NCI-H2196 (cell line): ENCODE results near the gene SYNPO2.

ENCODE experiments used
- DNase-seq: peaks from one replicate; lab custom pipeline; 2025; ENCODE audit not compliant: unreplicated experiment; lab: John Stamatoyannopoulos, UW

Gene SYNPO2

DNA sequence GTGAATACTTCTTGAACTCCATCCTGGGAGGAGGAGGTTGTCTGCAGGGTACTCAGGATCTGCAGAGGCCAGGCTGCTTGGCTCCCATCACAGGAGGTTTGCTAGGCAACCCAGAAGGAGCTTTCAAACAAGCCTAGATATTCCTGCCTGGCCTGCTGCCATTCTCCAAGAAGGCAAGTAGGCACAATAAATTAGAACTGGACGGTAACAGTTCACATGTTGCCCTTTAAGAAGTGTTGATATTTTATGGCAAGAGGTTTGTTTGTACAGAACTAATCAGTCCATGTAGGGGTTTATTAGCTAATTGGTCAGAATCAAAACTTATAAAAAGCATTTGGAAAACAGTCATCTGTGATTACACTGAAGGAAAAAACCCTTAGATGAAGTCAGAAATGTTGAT lies 39.3 kb downstream of the SYNPO2 start:
- DNase-seq = no peak

DNA sequence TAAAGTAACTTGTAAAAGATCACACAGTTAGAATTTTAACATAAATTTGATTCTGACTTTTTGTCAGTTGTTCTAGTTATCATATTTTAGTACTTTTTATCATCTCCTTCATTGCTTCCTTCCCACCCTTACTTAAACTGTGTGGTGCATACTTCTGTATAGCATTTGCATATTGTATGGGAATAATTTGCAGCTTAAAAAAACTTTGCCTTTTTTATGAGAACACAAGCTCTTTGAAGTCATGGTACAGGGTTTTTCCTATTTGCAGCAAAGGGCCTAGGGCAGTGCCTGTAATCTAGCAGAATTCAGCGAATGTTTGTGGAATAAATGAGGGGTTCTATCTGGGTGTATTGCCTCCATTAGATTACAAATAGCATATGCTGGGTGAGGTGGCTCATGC lies 41.6 kb downstream of the SYNPO2 start:
- DNase-seq = no peak

DNA sequence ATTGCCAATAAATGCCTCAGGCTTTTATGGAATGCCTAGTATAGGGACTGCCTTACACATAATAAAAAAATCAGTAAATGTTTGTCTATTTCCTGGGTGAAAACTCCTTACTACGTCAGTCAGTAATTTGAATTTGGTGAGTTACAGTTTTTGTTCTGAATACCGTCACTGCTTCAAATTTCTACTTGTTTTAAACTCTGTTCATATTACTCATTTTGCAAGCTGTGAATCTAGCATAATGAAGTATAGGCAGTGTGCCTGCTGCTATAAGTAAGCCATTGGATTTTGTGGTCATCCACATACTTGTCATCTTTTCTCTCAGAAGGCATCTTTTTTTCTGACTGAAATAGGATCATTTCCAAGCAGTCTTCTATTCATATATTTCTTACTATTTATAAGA lies 43.1 kb downstream of the SYNPO2 start:
- no peak for DNase-seq

DNA sequence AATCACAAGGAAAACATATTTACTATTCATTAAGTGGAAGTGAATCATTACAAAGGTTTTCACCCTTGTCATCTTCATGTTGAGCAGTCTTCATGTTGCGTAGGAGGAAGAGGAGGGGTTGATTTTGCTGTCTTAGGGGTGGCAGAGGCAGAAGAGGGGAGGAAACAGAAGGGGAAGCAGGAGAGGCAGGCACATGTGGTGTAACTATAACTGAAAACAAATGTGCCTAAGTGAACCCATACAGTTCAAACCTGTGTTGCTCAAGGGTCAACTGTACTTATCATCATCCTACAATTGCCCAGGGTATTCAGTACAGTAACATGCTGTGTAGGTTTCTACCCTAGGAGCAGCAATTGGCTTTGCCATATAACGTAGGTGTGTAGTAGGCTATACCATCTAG lies 47.2 kb downstream of the SYNPO2 start:
- DNase-seq = no peak

- no peak for DNase-seq
These were observed 47.8 kb downstream of the SYNPO2 start for GRCh38 chr4:118936406-118936805.

DNA sequence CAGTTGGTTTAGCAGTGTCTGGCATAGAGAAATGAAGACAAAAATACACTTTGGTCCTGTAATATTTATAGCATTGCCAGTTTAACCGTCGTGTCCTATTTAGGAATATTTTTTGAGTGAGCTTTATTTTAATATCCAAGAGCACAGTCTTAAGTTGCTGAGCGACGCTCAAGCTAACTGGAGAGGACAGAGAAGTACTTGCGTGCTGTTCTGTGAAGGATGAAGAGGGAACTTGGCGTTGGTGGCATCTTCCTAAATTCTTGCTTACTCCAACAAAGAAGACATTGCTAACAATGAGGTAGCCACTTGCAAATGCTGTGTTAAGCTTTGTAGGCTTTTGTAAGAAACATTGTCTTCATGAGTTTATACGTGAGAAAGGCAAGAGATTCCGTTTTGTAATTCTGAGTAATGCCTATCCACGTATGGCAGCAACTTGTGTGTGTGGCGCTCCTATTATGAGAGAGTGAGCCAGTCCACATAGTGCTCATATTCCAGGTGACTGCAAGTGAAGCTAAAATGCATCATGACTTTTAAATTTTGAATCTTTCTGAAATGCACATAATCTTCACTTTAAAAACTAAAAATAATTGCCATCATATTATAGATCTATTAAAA lies 50.6 kb downstream of the SYNPO2 start:
- DNase-seq = no peak

DNA sequence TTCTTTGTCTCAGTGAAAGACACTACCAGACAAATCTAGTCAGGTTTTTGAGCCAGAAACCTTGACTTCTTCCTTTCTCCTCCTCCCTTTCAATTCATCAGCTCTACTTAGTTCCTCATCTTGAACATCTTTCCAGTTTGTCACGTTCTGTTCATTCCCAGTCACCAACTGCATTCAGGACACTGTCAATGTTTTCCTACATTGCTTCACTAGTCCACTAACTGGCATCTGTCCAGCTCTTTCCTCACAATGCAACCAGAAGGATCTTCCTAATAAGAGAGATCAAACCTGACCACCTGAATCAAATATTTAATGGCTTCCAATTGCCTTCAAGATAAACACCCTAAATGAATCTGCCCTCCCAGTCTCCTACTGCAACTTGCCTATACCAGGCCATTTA lies 52.5 kb downstream of the SYNPO2 start:
- no peak for DNase-seq

DNA sequence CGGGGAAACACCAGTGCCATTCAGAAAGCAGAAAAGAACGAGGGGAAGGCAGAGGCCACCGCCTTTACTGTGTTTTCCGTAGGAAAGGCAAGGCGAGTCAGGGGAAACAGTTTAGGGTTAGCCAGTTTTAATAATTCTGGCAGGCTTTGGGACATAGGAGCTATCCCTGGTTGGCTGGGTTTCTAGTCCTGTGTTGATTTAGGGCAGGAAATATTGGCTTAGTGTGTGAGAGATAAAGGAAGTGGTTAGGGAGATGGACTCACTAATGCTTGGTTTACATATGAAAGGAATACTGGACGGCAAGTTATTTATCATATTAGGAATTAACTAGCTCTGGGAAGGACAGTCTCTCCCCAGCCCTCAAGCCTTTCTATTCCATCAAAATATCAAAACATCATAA lies 53.1 kb downstream of the SYNPO2 start:
- DNase-seq = no peak

- no peak for DNase-seq
These were observed 53.8 kb downstream of the SYNPO2 start for GRCh38 chr4:118942465-118942864.

- DNase-seq = no peak
These were observed 58.4 kb downstream of the SYNPO2 start for GRCh38 chr4:118947095-118947494.

- DNase-seq = no peak
These were observed 60.0 kb downstream of the SYNPO2 start for GRCh38 chr4:118948545-118949144.

DNA sequence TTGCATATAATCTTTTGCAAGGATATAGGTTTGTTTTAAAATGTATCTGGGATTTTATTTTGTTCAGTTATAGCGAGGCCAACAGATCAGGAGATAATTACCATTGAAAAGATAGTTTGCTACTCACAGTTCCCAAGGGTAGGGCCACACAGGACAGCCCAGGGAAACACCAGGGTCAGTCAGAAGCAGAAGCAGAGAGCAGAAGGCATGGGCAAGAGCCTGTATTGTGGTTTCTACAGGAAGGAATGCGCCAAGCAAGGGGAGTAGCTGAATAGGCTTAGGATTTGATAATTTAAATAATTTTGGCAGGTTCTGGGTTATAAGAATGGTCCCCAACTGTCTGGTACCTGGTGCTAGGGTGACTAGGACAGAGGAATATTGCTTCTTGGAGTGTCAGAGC lies 61.6 kb downstream of the SYNPO2 start:
- no peak for DNase-seq

DNA sequence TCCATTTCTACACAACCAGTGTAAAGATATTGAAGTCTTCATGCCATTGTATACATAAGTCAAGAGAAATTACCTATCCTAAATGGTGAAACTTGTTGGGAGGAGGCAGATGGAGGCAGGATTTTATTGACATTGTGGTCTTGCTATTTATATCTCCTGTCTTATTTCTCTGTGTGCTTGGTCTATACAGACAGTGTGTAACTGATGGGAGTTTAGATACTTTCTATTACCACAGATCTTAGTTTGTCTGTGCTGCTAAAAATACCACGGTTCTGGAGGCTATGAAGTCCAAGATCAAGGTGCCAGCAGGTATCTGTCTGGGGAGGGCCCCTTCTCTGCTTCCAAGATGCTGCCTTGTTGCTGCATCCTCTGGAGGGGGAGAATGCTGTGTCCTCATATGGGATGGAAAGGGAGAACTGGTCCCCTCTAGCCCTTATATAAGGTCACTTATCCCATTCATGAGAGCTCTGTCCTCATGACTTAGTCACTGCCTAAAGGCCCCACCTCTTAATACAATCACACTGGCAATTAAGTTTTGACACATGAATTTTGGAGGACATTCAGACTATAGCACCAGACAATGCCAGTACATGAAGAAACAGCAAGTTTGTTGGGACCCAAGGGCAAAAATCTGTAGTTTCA lies 62.4 kb downstream of the SYNPO2 start:
- DNase-seq = no peak

DNA sequence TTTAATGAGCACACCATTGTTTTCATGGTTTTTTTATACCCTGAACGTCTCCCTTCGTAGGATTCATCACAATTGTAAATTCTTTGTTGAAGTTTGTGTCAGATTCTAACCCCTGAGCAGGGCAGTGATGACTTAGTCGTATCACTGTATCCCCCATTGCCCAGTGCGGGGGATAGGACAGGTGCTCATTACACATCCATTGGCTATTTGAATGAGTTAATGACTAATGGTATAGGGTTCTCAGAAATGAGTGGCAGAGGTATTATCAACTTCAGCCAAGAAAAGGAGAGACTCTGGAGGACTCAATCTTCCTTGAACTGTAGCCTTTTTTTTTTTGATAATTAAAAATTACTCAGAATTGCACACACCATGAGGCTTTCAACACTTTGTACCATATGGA lies 64.6 kb downstream of the SYNPO2 start:
- DNase-seq = no peak

DNA sequence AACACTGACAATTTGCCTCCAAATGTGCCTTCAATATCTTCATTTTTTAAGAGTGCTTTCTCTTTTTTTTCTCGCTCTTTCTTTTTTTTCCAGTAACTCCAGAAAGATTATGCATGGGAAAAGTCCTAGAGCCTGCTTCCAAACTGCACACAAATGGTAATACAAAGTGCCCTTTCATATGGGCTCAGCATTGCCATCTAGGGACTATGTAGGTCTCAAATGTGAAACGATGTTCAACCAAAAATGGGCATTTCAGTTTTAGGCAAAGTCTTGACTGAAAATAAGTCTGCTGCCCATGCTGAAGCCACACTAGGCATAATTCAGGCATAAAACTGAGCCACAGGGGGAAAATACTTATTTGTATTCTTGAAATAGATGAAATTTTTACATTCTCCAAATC lies 65.6 kb downstream of the SYNPO2 start:
- no peak for DNase-seq

DNA sequence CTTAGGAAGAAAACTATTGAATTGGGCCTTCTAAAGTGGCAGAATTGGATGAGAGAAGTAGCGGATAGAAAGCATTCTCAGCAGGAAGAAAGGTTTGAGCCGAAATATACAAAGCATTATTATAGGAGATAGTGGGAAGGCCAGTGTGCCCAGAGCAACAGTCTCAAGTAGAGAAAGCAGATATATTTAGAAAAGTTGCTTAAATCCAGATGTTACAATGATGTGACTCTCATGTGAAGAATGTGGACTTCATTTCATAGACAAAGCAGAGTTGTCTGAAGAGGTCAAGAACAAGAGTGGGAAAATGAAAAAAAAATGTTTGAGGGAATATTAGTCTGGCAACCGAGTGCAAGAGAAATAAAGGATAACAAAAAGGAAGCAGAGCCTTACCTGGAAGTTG lies 66.9 kb downstream of the SYNPO2 start:
- no peak for DNase-seq

DNA sequence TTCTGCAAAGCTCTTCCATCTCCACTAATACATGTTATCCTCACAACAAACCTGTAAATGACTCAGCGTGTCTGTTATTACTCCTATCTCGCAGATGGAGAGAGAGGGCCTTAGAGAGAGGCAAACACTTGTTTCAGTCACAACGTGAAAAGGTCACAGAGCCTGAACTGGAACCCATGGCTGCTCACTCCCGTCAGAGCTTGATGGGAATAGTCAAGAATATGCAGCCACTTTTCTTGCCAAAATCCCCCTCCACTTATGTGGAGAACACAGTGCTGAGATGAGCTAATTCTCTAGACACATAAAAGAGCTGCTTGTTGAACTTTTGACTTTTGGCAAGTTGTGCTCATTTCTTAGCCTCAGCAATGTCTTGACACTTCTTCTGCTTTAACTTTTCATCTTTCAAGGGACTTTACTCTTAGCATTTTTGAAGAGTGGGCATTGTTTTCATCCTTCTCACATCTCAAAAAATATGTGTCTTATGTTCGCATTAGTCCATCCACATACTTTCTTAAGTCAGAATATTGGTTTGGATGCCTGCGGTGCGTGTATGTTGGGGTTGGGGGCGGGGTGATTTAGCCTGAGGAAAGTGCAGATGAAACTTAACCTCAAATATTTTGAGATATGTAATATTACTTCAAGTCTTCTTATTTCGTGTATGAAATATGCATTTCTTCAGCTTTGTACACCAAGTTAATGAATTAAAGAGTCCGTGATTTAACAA lies 69.2 kb downstream of the SYNPO2 start:
- no peak for DNase-seq

- no peak for DNase-seq
These were observed 73.9 kb downstream of the SYNPO2 start for GRCh38 chr4:118962540-118962939.

DNA sequence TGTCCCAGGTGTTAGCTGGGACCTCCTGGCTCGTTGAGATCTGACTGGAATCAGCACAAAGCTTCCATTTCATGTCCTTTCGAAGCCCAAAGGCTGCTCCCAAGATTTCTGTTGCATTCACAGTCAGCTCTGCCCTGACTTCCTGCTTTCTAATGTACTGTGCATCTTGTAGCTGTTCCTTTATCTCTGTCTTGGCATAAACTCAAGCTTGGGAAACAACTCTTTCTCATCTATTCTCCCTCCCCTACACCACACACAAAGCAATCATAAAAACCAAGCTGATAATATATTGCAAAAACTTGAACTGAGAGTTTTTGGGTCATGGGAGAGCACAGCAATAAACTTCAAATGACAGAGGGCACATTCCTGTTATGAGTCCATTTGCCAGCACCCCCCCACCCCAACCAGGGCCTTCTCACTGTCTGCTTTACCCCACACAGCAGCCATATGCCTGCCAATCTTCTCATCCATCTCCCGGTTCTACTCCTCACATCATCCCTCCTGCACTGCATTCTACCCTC lies 76.3 kb downstream of the SYNPO2 start:
- DNase-seq = no peak

- DNase-seq = no peak
These were observed 78.7 kb downstream of the SYNPO2 start for GRCh38 chr4:118967393-118967792.

- DNase-seq = no peak
These were observed 79.4 kb downstream of the SYNPO2 start for GRCh38 chr4:118968005-118968404.

- no peak for DNase-seq
These were observed 80.2 kb downstream of the SYNPO2 start for GRCh38 chr4:118968813-118969212.
